Stimulated activated CD4-positive, alpha-beta T cell treated with anti-CD3 and anti-CD28 coated beads, Interleukin-1b, Interleukin-23, amount 100 ng/mL, for 4 hours (primary cell): ENCODE data around the gene CHN2.
"Not testable (repeated sequence)": the region's sequence is repeated elsewhere in the genome, so short reads cannot be mapped to it uniquely, and the experiment has no call there.

Source experiments
- DNase-seq, 2 donors: peaks; one replicate each; pipeline ENCODE4 v3.0.0-alpha.2; 2020; ENCODE audit warnings: low read depth in 2 of 2

Gene CHN2

GRCh38 chr7:29189743-29190201, 4.8 kb upstream of the CHN2 start:
- DNase-seq, result peak; percentile 28 to 32

- DNase-seq, result no peak
Measured at GRCh38 chr7:29190349-29191045, 4.1 kb upstream of the CHN2 start.

- DNase-seq, result no peak
Measured at GRCh38 chr7:29192323-29192722, 2.3 kb upstream of the CHN2 start.

DNA sequence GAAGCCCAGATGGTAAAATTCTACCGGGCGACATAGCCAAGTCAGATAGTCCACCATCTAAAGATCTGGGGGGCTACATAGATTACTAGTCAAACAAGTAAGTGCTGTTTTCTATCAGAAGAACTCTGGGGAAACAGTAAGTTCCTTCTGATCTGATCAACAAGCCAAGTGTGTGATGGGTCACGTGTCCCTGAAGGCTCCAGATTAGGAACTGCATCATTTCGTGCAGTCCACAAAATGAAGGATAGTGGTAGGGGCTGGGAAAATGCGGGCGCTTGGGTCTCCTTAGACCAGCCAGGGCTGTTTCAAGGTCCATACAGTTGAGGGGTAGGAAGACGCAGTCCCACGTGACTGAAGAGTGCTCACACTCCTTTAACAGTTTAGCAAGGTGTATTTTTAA, 1.8 kb upstream of the CHN2 start:
- DNase-seq, result no peak

DNA sequence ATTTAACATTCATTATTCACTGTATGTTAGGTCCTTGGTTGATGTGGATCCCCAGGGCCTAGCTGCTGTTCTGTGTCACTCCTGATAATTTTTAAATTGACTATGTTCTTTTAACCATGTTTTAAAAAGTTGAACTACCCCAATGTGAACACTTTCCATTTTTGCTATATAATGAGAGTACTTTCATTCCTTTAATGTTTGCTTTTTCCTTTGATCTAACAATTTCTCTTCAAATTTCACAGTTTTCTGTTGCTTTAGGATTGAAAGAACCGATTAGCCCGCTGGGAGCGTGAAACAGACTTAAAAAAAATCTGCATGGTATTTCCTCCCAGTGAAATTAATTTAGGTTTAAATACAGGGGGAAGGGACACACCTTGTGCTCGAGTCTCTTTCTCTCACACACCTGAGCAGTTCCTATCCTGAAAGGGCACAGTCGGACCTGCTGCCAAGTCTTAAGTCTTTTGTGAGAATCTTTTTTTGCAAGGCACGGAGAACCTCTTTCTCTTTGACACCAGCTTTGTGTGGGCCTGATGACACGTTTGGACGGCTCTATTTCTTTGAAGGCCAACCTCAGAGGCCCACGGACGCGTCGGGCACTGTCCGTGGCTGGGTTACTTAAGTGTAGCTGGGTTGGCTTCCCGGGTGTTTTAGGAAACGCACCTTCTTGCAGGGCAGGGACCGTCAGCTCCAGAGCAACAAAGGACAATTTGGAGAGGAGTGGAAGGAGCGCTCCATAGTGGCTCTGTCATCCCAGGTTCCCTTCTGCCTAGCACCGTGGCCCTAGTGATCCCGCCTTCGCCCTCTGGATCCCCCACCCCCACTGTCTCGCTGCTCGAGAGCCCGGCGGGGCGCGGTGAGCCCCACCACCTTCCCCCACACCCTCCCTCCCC, 1.0 kb upstream of the CHN2 start:
- no peak for DNase-seq

DNA sequence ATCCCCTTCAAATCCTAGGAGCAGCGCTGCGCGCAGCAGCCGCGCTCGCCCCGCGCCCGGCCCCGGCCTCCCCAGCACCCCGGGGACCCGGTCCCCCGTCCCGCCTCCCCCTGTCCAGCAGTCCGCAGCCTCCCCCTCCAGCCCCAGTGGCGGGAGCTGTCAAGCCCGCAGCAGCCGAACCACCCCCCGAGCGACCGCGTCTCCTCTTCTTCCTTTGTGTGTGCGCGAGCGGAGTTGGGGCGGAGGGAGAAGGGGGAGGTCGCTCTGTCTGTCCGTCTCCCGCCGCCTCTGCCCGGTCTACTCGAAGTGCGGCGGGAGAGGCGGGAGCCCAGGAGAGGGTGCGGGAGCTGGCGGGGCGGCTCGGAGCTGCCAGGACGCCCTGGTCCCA, 375 bp upstream of the CHN2 start:
- no peak for DNase-seq

GRCh38 chr7:29196191-29196590, 1.6 kb downstream of the CHN2 start:
- no peak for DNase-seq

DNA sequence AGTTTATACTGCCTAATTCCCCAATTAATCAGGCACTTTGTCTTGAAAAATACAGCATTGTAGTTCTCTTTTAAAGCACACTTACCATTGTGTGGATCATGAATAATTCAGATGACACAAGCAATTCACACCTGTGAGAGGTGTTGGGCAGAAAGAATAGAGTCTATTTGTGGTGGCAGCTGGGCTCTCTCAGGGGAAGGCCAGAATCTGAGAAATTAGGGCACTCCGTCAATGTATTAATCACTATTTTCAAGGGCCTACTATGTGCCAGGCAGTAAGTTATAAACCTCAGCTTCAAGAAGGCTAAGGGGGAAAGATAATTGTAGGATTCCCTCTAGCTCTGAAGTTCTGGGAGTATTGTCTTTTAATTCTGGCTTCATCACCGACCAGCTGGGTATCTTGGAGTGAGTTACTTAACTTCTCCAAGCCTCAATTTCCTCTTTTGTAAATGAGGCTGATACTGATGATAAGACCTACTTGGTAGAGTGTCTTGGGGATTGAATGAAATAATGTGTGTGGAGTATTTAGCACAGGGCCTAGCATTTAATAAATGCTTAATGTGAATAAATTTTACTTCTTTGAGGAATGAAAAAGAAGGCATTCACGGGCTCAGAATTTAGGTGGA, 2.5 kb downstream of the CHN2 start:
- DNase-seq, result no peak

GRCh38 chr7:29197916-29198315, 3.3 kb downstream of the CHN2 start:
- no peak for DNase-seq

DNA sequence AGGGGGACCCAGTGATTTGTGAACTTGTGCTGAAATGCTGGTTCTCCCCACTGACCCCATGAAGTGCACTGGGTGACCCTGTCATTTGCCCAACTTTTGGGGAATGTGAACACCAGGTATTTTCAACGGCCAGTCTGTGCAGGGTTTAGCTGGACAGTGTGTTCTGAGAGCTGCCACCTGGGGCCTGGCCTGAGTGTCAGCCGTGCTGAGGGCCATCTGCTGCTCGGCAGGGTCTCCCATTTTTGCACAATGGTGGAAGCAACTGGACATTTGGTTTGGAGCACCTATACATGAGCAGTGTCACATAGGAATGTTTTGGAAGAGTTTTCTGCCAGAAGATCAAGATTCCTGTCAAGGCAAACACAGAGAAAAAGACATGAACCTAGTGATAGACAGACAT, 5.2 kb downstream of the CHN2 start:
- DNase-seq, result no peak

- DNase-seq, result no peak
Measured at GRCh38 chr7:29202651-29203069, 8.1 kb downstream of the CHN2 start.

DNA sequence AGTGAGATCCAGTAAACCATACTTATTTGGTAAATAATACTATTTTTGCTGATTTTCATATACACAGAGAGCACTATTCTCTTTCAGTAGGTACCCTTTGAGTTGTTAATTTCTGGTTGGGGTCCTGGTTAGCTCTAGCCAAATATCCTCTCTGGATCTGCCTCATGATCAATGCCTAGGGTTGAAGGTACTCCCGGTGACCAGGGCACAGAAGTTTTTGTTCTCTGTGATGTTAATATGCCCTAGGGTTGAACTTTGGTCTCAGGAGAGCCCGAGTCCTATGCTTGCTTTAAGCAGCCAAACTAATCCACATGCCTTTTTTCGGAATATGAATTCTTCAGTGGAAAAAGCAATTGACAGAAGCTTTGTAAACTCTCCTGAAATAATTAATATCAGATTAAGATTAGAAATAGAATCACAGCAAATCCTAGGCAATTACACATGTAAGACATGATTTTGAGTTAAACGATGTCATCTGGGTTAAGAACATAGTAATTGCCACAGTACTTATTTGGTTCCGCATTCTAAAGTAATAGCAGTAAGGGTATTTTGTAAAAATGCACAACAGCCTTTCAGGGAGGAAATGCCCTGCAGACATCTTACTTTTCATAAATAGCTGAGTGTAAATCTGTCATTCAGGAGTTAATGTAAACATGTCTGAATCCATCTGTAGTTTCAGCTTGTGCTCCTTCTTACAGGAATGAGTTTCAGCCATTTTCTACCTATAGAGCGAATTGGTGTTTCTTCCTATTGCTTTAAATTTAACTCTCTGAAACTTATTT, 10.1 kb downstream of the CHN2 start:
- DNase-seq, result no peak

GRCh38 chr7:29207162-29207801, 12.7 kb downstream of the CHN2 start:
- DNase-seq, result no peak

DNA sequence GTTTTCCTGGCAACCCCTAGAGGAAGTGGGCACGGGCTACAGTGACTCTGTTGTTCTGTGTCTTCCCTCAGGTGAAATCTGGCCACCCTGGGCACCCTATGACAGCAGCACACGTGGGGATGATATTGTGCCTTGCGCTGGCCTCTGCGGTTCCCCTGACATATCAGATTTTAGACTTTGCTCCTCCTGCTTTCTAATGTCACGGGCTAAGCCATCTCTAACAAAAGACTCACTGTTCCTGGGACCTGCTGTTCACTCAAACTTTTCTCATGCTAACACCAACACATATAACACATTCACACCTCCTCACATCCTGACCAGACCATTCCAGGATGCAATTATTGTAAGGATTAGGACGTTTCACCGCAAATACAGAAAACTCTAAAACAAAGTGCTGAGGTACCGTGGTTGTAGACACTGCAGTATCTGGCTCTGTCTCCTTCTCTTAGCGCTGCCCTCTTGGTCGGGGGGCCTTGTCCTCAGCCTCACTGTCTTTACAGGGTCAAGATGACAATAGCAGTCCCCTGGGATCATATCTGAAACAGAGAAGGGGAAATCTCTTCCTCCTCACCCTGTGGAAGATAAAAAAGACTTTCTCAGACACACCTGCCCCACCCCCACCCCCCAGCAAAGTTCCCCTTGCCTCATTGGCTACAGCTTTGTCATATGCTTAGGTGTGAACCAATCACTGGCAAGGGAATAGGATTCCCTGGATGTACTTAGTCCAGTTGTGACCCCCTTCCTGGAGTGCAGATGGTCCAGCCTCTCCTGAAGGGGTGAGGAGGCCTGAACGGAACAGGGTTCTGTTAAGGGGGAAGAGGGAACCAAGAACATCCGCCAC, 14.1 kb downstream of the CHN2 start:
- no peak for DNase-seq

DNA sequence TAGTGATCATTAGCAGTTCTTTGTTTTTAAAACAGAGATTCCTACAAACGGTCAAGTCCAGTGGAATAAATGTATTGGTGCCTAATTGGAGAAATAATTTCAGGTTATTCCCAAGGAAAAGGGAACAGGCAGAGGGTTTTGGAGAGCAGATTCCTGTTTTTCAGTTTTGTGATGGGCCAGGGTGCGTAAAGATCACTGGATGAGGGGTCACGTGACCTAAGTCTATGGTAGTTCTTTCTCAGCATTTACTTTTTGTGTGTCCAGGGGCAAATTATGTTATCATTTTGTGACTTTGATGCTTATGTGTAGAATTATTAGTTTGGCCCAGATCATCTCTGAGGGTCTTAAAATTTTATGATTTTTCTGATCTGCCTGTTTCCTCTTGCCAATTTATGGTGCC, 15.2 kb downstream of the CHN2 start:
- DNase-seq, result no peak

DNA sequence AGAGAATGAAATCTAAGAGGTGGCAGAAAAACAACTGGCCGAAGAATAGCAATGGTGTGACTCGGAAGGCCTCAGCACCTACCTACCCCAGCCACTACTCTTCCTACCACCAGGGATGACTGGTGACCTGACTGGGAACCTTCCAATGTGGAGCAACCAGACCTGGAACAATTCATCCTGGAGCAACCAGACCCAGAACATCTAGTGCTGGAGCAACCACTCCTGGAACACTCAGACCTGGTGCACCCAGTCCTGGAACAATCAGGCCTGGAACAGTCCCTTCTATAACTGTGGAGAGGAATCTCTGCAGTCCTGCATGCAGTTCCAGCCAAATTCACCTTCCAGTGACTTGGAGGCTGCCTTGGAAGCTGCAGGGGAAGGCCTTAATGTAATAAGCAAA, 18.2 kb downstream of the CHN2 start:
- not testable (repeated sequence) for DNase-seq

- no peak for DNase-seq
Measured at GRCh38 chr7:29214056-29214455, 19.5 kb downstream of the CHN2 start.

GRCh38 chr7:29214816-29215215, 20.2 kb downstream of the CHN2 start:
- no peak for DNase-seq

DNA sequence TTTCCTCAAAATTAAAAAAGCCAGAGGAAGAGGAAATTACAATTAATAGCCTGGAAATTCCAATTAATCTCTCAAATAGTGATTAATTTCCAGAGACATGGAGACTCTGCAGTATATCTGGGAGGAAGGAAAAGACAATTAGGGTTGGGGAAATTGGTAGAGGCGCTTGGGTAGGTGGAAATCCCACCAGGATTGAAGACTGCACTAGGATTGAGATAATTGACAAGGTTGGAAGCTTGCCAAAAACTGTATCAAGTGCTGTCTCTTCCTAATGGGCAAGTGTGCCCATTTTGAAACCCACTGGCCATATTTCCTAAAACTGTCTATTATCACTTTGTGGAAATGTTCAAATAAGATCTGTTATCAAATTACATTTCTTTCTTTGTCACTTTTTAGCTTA, 21.6 kb downstream of the CHN2 start:
- no peak for DNase-seq

DNA sequence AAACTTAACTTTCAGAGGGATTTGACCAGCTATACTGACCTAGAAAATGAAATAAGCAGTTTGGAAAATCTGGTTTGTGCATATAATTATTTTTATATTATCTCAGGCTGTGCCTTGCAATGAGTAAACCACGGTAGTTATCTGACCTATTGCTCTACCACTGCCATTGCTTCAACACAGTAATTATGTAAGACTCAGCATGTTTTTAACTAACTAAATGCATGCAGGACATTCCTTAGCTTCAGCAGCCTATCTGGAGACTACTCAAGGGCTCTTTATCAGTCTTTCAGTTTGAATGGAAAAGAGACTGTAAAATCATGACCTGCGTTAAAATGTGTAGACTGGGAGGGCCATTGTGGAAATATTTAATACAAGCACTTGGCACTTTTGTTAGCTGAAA, 22.5 kb downstream of the CHN2 start:
- DNase-seq, result no peak
